Mesendoderm (in vitro differentiated cells): Measurements from ENCODE around the gene ZBTB46.

Experiments
- DNase-seq: peaks from one replicate; pipeline ENCODE4 v3.0.0; 2013
- H2AK5ac ChIP-seq: 2 replicates; pipeline ENCODE4 v1.6.1; 2013; ENCODE audit warnings: low read length, inconsistent platforms
- H2BK120ac ChIP-seq: 2 replicates; pipeline ENCODE4 v1.6.1; 2013; ENCODE audit warnings: low read depth, mild to moderate bottlenecking, low read length, moderate library complexity, mixed read lengths
- H2BK15ac ChIP-seq: replicated peaks from 2 replicates; pipeline ENCODE4 v1.6.1; 2013; ENCODE audit warnings: low read depth, mild to moderate bottlenecking, moderate library complexity
- H2BK5ac ChIP-seq: 2 replicates; pipeline ENCODE4 v1.6.1; 2013; ENCODE audit warnings: low read length, inconsistent platforms
- H3K18ac ChIP-seq: 2 replicates; pipeline ENCODE4 v1.6.1; 2013; ENCODE audit warnings: mild to moderate bottlenecking, low read length, mixed read lengths
- H3K23ac ChIP-seq: one replicate; pipeline ENCODE4 v1.6.1; 2013; ENCODE audit warnings: low read length
- H3K27ac ChIP-seq: 2 replicates; pipeline ENCODE4 v1.5.1; 2013; ENCODE audit warnings: low read depth, mild to moderate bottlenecking, inconsistent platforms, low read length, moderate library complexity
- H3K27me3 ChIP-seq: 2 replicates; pipeline ENCODE4 v1.6.1; 2013; ENCODE audit warnings: low read length, control low read depth, mild to moderate bottlenecking, inconsistent platforms; ENCODE audit not compliant: insufficient read depth, poor library complexity
- H3K36me3 ChIP-seq: 2 replicates; pipeline ENCODE4 v1.6.1; 2013; ENCODE audit warnings: low read length, inconsistent platforms; ENCODE audit not compliant: control insufficient read depth, insufficient read depth
- H3K4ac ChIP-seq: one replicate; pipeline ENCODE4 v1.6.1; 2013; ENCODE audit warnings: low read depth, mild to moderate bottlenecking, low read length, moderate library complexity
- H3K4me1 ChIP-seq: 2 replicates; pipeline ENCODE4 v1.6.1; 2013; ENCODE audit warnings: low read depth, low read length, inconsistent platforms; ENCODE audit not compliant: control insufficient read depth
- H3K4me2 ChIP-seq: 2 replicates; pipeline ENCODE4 v1.6.1; 2013; ENCODE audit warnings: low read length
- H3K4me3 ChIP-seq: 2 replicates; pipeline ENCODE4 v1.5.1; 2013; ENCODE audit warnings: mild to moderate bottlenecking, low read length
- H3K56ac ChIP-seq: one replicate; pipeline ENCODE4 v1.6.1; 2013; ENCODE audit warnings: low read length
- H3K79me1 ChIP-seq: 2 replicates; pipeline ENCODE4 v1.6.1; 2013; ENCODE audit warnings: low read length, inconsistent platforms
- H3K79me2 ChIP-seq: 2 replicates; pipeline ENCODE4 v1.6.1; 2013; ENCODE audit warnings: mild to moderate bottlenecking, low read length; ENCODE audit not compliant: control insufficient read depth, insufficient read depth
- H3K9ac ChIP-seq: 2 replicates; pipeline ENCODE4 v1.6.1; 2013; ENCODE audit warnings: low read length, inconsistent platforms
- H4K5ac ChIP-seq: one replicate; pipeline ENCODE4 v1.6.1; 2013; ENCODE audit warnings: low read length
- H4K8ac ChIP-seq: one replicate; pipeline ENCODE4 v1.6.1; 2013; ENCODE audit warnings: low read depth, mild to moderate bottlenecking, control low read depth, low read length, moderate library complexity
- WGBS: extraction: QIAGEN DNeasy Blood & Tissue Kit; methylation state at CpG from one replicate; pipeline ENCODE4 v1.1.7; 2013; ENCODE audit warnings: low lambda C conversion rate, missing lambda C conversion rate; ENCODE audit not compliant: insufficient coverage; ENCODE audit errors: extremely low coverage; 5-methylcytosine and 5-hydroxymethylcytosine counted together

Gene ZBTB46

DNA sequence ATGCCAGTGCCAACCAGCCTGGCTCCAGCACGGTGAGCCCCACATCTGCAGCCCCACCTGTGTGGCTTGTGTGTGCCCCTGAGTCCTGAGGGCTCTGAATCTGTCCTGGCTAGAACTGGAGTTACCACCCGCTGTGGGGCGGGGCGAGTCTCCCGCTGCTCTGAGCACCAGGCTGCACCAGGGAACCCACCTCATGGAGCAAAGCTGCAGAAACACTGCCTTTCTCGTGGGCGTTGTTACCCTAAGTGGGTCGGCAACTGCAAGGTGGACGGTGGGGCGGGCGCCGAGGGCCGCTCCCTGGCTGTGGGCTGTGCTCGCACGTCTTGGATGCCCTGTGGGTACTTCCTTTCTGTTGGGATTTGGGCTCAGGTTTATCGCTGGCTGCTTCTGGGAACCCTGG lies 12.7 kb upstream of the ZBTB46 start:
- DNase-seq: no peak
- WGBS: no CpG with 5 or more reads among the region's 16 CpGs
- Histone ChIP-seq H3K79me1 (no peaks in the 10 kb centered on the region), H3K27me3 (no peaks in the 10 kb centered on the region), H3K4me3 (no peak overlapping the region), H2AK5ac (no peak overlapping the region), H3K9ac (no peak overlapping the region), H3K4ac (no peak overlapping the region), H4K8ac (no peak overlapping the region), H3K27ac (no peak overlapping the region), H3K36me3 (no peaks in the 10 kb centered on the region), H2BK15ac (no peak overlapping the region), H3K4me2 (no peak overlapping the region), H3K23ac (no peak overlapping the region), H2BK5ac (no peak overlapping the region), H3K4me1 (peaks cover 8% of the 10 kb centered on the region), H3K56ac (no peak overlapping the region), H3K18ac (no peak overlapping the region), H3K79me2 (no peaks in the 10 kb centered on the region), H4K5ac (no peak overlapping the region), H2BK120ac (no peak overlapping the region)

DNA sequence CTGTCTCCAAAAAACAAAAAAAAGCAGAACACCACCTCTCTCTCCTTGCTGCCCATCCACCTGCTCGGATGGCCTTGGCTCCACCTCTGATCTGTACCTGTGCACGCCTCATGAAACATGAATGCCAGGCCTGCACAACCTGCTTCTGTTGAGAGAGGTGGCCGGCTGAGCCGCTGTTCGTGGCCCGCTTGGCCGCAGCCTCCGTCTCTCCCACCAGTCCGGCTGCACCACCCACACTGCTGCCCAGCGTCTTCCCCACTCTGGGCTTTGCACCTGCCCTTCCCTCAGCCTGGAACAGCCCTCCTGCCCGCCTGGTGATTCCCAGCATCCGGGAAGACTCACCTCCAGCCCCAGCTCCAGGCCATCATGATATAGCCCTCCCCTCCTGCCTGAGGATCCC lies 12.2 kb upstream of the ZBTB46 start:
- Histone ChIP-seq H2BK120ac (no peak overlapping the region), H3K79me2 (no peaks in the 10 kb centered on the region), H3K4me2 (no peak overlapping the region), H3K27ac (no peak overlapping the region), H3K27me3 (no peaks in the 10 kb centered on the region), H2AK5ac (no peak overlapping the region), H4K5ac (no peak overlapping the region), H3K4ac (no peak overlapping the region), H2BK5ac (no peak overlapping the region), H4K8ac (no peak overlapping the region), H3K9ac (no peak overlapping the region), H3K4me3 (no peak overlapping the region), H3K36me3 (no peaks in the 10 kb centered on the region), H3K79me1 (no peaks in the 10 kb centered on the region), H3K56ac (no peak overlapping the region), H2BK15ac (no peak overlapping the region), H3K23ac (no peak overlapping the region), H3K18ac (no peak overlapping the region), H3K4me1 (peaks cover 6% of the 10 kb centered on the region)
- WGBS: no CpG with 5 or more reads among the region's 12 CpGs
- no peak for DNase-seq

DNA sequence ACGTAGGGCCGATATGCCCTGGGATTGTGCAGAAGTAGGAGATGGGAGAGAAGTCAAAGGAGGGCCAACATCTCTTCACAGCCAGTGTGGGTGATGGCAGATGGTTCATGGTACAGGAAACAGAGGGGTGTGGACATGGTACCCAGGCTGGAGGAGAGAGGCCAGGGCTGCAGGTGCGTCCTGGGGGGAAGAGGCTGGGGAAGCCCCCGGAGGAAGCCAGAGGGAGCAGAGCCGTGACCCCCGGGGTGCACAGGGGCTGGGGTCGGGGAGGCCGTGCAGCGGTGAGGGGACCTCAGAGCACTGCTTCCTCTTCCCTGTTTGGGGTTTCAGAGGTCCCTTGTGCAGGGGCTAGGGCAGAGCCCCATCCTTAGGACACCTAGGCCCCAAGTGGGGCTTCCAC lies 11.2 kb upstream of the ZBTB46 start:
- no peak overlapping the region for H3K4ac ChIP-seq
- no peak overlapping the region for H3K9ac ChIP-seq
- no peak overlapping the region for H3K56ac ChIP-seq
- H3K18ac ChIP-seq: no peak overlapping the region
- H3K4me2 ChIP-seq: no peak overlapping the region
- H3K36me3 ChIP-seq: no peaks in the 10 kb centered on the region
- H2BK15ac ChIP-seq: no peak overlapping the region
- H3K27me3 ChIP-seq: no peaks in the 10 kb centered on the region
- H3K4me1 ChIP-seq: peaks cover 4% of the 10 kb centered on the region
- H3K4me3 ChIP-seq: no peak overlapping the region
- no peak overlapping the region for H4K5ac ChIP-seq
- no peaks in the 10 kb centered on the region for H3K79me1 ChIP-seq
- H3K79me2 ChIP-seq: no peaks in the 10 kb centered on the region
- no peak overlapping the region for H2AK5ac ChIP-seq
- no peak overlapping the region for H2BK120ac ChIP-seq
- no peak overlapping the region for H3K27ac ChIP-seq
- no CpG with 5 or more reads among the region's 9 CpGs for WGBS
- no peak overlapping the region for H4K8ac ChIP-seq
- no peak overlapping the region for H3K23ac ChIP-seq
- DNase-seq: no peak
- no peak overlapping the region for H2BK5ac ChIP-seq

GRCh38 chr20:63840405-63840828 lies 9.4 kb upstream of the ZBTB46 start:
- Histone ChIP-seq H4K8ac (no peak overlapping the region), H2AK5ac (no peak overlapping the region), H4K5ac (no peak overlapping the region), H3K4me3 (no peak overlapping the region), H3K18ac (no peak overlapping the region), H3K79me1 (no peaks in the 10 kb centered on the region), H3K4ac (no peak overlapping the region), H3K27me3 (no peaks in the 10 kb centered on the region), H3K23ac (no peak overlapping the region), H3K9ac (no peak overlapping the region), H2BK15ac (no peak overlapping the region), H3K79me2 (no peaks in the 10 kb centered on the region), H3K56ac (peak overlapping the region; percentile 30), H2BK5ac (no peak overlapping the region), H3K36me3 (no peaks in the 10 kb centered on the region), H3K4me2 (no peak overlapping the region), H2BK120ac (no peak overlapping the region), H3K4me1 (peaks cover under 1% of the 10 kb centered on the region), H3K27ac (no peak overlapping the region)
- no CpG with 5 or more reads among the region's 11 CpGs for WGBS
- no peak for DNase-seq

DNA sequence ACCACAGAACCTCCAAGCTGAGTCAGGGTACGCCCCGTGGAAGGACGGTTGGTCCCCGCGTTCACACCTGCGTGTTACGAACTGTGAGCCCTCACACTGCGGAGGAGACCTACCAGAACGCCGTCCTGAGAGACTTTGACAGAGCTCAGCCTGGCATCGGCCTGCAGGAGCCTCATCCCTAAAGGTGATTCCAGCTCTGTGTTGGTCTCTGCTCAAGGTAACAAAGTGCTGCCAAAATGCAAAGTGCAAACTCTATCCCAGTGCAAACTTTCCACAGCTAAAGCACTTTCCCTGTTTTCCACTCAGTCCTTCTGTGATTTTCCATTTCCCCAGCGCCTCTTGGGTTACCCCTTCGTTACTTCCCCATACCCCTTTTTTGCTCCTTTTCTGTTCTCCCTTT lies 8.6 kb upstream of the ZBTB46 start:
- no peak overlapping the region for H2BK120ac ChIP-seq
- DNase-seq: no peak
- no peak overlapping the region for H3K9ac ChIP-seq
- H2AK5ac ChIP-seq: no peak overlapping the region
- no peaks in the 10 kb centered on the region for H3K36me3 ChIP-seq
- no peak overlapping the region for H3K27ac ChIP-seq
- H3K18ac ChIP-seq: no peak overlapping the region
- H3K4me1 ChIP-seq: peaks cover 4% of the 10 kb centered on the region
- no peak overlapping the region for H3K4me2 ChIP-seq
- H3K56ac ChIP-seq: no peak overlapping the region
- no peak overlapping the region for H2BK5ac ChIP-seq
- no peak overlapping the region for H3K23ac ChIP-seq
- H4K8ac ChIP-seq: no peak overlapping the region
- H3K27me3 ChIP-seq: no peaks in the 10 kb centered on the region
- no CpG with 5 or more reads among the region's 13 CpGs for WGBS
- H3K4ac ChIP-seq: no peak overlapping the region
- no peak overlapping the region for H3K4me3 ChIP-seq
- no peaks in the 10 kb centered on the region for H3K79me1 ChIP-seq
- H4K5ac ChIP-seq: no peak overlapping the region
- no peak overlapping the region for H2BK15ac ChIP-seq
- no peaks in the 10 kb centered on the region for H3K79me2 ChIP-seq

GRCh38 chr20:63837479-63837878 lies 6.4 kb upstream of the ZBTB46 start:
- no CpG with 5 or more reads among the region's 8 CpGs for WGBS
- Histone ChIP-seq H3K18ac (no peak overlapping the region), H3K79me1 (no peaks in the 10 kb centered on the region), H3K9ac (no peak overlapping the region), H4K8ac (no peak overlapping the region), H3K4me3 (no peak overlapping the region), H3K27ac (no peak overlapping the region), H3K27me3 (no peaks in the 10 kb centered on the region), H3K79me2 (no peaks in the 10 kb centered on the region), H2BK5ac (no peak overlapping the region), H3K23ac (no peak overlapping the region), H4K5ac (no peak overlapping the region), H3K4ac (no peak overlapping the region), H2BK15ac (no peak overlapping the region), H2BK120ac (no peak overlapping the region), H3K4me2 (no peak overlapping the region), H3K56ac (no peak overlapping the region), H3K4me1 (peaks cover 5% of the 10 kb centered on the region), H2AK5ac (no peak overlapping the region), H3K36me3 (no peaks in the 10 kb centered on the region)
- DNase-seq: no peak
